Chondrocyte (in vitro differentiated cells): Measurements from ENCODE around the gene SHOC2. TPM values are rescaled to one million over a fixed set of nuclear protein-coding genes. Genes with fewer than 3 reads are reported as not detected.

Experiments
- DNase-seq: peaks from one replicate; pipeline ENCODE4 v3.0.0; 2021; ENCODE audit warnings: mixed read lengths, low spot score
- H3K27ac Mint-ChIP-seq: one replicate; pipeline ENCODE4 v1.8.0; 2021; ENCODE audit warnings: mild to moderate bottlenecking, moderate library complexity, mixed read lengths; ENCODE audit not compliant: unreplicated experiment
- H3K27me3 Mint-ChIP-seq: 2 replicates; pipeline ENCODE4 v1.8.0; 2021; ENCODE audit warnings: low read depth, mixed read lengths
- H3K36me3 Mint-ChIP-seq: 2 replicates; pipeline ENCODE4 v1.8.0; 2021; ENCODE audit warnings: low read depth, mixed read lengths
- H3K4me1 Mint-ChIP-seq: 2 replicates; pipeline ENCODE4 v1.8.0; 2021; ENCODE audit warnings: low read depth, mild to moderate bottlenecking, mixed read lengths
- H3K4me3 Mint-ChIP-seq: one replicate; pipeline ENCODE4 v1.8.0; 2021; ENCODE audit warnings: mild to moderate bottlenecking, moderate library complexity, mixed read lengths; ENCODE audit not compliant: unreplicated experiment
- H3K9me3 Mint-ChIP-seq: 2 replicates; pipeline ENCODE4 v1.8.0; 2021; ENCODE audit warnings: low read depth, mixed read lengths
- CTCF ChIP-seq: fragments of 200-600 bp; sonication (generic); IDR thresholded peaks from 2 replicates; pipeline ENCODE4 v1.5.0; 2021; ENCODE audit warnings: antibody characterized with exemption, mild to moderate bottlenecking, moderate library complexity
- total RNA-seq: library from RNA; stranded (reverse); gene quantifications from 3 replicates; pipeline ENCODE4 v1.2.1, GENCODE V29; 2021

Gene SHOC2
- total RNA-seq, 1 donor from 2014 or later, result 65.9 TPM

- Mint-ChIP-seq H3K27ac (no peak overlapping the region), H3K36me3 (peaks cover 6% of the 10 kb centered on the region), H3K9me3 (no peaks in the 10 kb centered on the region), H3K4me3 (no peak overlapping the region), H3K4me1 (peaks cover 50% of the 10 kb centered on the region), H3K27me3 (no peaks in the 10 kb centered on the region)
- TF ChIP-seq CTCF, result no peak
- no peak for DNase-seq
Observed at GRCh38 chr10:110962443-110962842, 43.0 kb downstream of the SHOC2 start.

- no peak overlapping the region for H3K4me3 Mint-ChIP-seq
- H3K4me1 Mint-ChIP-seq, result peaks cover 49% of the 10 kb centered on the region
- no peak overlapping the region for H3K27ac Mint-ChIP-seq
- H3K36me3 Mint-ChIP-seq, result peaks cover 6% of the 10 kb centered on the region
- no peaks in the 10 kb centered on the region for H3K27me3 Mint-ChIP-seq
- H3K9me3 Mint-ChIP-seq, result no peaks in the 10 kb centered on the region
- no peak for TF ChIP-seq CTCF
- DNase-seq, result no peak
Observed at GRCh38 chr10:110963162-110963561, 43.8 kb downstream of the SHOC2 start.

- peaks cover 46% of the 10 kb centered on the region for H3K4me1 Mint-ChIP-seq
- no peak overlapping the region for H3K27ac Mint-ChIP-seq
- H3K27me3 Mint-ChIP-seq, result no peaks in the 10 kb centered on the region
- no peak for DNase-seq
- peaks cover 4% of the 10 kb centered on the region for H3K36me3 Mint-ChIP-seq
- H3K9me3 Mint-ChIP-seq, result no peaks in the 10 kb centered on the region
- no peak for TF ChIP-seq CTCF
- no peak overlapping the region for H3K4me3 Mint-ChIP-seq
Observed at GRCh38 chr10:110964681-110965080, 45.3 kb downstream of the SHOC2 start.

GRCh38 chr10:110965216-110965615 lies 45.8 kb downstream of the SHOC2 start:
- DNase-seq, result no peak
- H3K36me3 Mint-ChIP-seq, result peaks cover 4% of the 10 kb centered on the region
- no peak overlapping the region for H3K27ac Mint-ChIP-seq
- no peaks in the 10 kb centered on the region for H3K9me3 Mint-ChIP-seq
- TF ChIP-seq CTCF, result no peak
- H3K4me1 Mint-ChIP-seq, result peaks cover 43% of the 10 kb centered on the region
- no peak overlapping the region for H3K4me3 Mint-ChIP-seq
- no peaks in the 10 kb centered on the region for H3K27me3 Mint-ChIP-seq

GRCh38 chr10:110966146-110966545 lies 46.7 kb downstream of the SHOC2 start:
- Mint-ChIP-seq H3K27me3 (no peaks in the 10 kb centered on the region), H3K36me3 (peaks cover 4% of the 10 kb centered on the region), H3K9me3 (no peaks in the 10 kb centered on the region), H3K4me1 (peaks cover 50% of the 10 kb centered on the region), H3K27ac (no peak overlapping the region), H3K4me3 (no peak overlapping the region)
- TF ChIP-seq CTCF, result no peak
- DNase-seq, result no peak
